ENCODE results near the gene HSPA1B. TPM values are rescaled to one million over a fixed set of nuclear protein-coding genes. Genes with fewer than 3 reads are reported as not detected.

HSPA1B gene
- total RNA-seq, 1 donor from 2014 or later: 122 TPM

- Histone ChIP-seq H3K9me3 (no peaks in the 10 kb centered on the region), H3K4me3 (peak overlapping the region; percentile 74), H3K4me1 (peaks cover 50% of the 10 kb centered on the region), H3K27ac (peak overlapping the region; percentile 96), H3K27me3 (ENCODE audit: low read depth) (no peaks in the 10 kb centered on the region), H3K36me3 (peaks cover 3% of the 10 kb centered on the region)
- ATAC-seq (no peak), DNase-seq (peak; percentile 0)
- intact Hi-C loops (cut with DNase I): loop anchor here (10.0 kb wide), 1 partner anchor 96 kb away; the partner anchor contains the start of gene CLIC1
- no peak for TF ChIP-seq CTCF (IDR thresholded peaks at IDR 0.05)
These were observed 3.4 kb downstream of the HSPA1B start for GRCh38 chr6:31830886-31831335.

GRCh38 chr6:31831350-31832215 lies 4.0 kb downstream of the HSPA1B start:
- Histone ChIP-seq H3K36me3 (peaks cover 3% of the 10 kb centered on the region), H3K27me3 (ENCODE audit: low read depth) (no peaks in the 10 kb centered on the region), H3K4me3 (peak overlapping the region; percentile 74), H3K4me1 (peaks cover 50% of the 10 kb centered on the region), H3K27ac (peak overlapping the region; percentile 96), H3K9me3 (no peaks in the 10 kb centered on the region)
- ATAC-seq (no peak), DNase-seq (peak; percentile 37)
- intact Hi-C loops (cut with DNase I): loop anchor here (10.0 kb wide), 1 partner anchor 97 kb away; the partner anchor contains the start of gene CLIC1
- TF ChIP-seq CTCF (IDR thresholded peaks at IDR 0.05): no peak

- no peaks in the 10 kb centered on the region for H3K27me3 ChIP-seq (ENCODE audit: low read depth)
- ATAC-seq: peak; percentile 92 to 93
- no peak for TF ChIP-seq CTCF (IDR thresholded peaks at IDR 0.05)
- H3K36me3 ChIP-seq: peaks cover 34% of the 10 kb centered on the region
- peak overlapping the region; percentile 96 for H3K27ac ChIP-seq
- peaks cover 72% of the 10 kb centered on the region for H3K4me1 ChIP-seq
- peak; percentile 90 for DNase-seq
- no peaks in the 10 kb centered on the region for H3K9me3 ChIP-seq
- intact Hi-C loops (cut with DNase I): loop anchor here (10.0 kb wide), 1 partner anchor 100 kb away; the partner anchor contains the start of gene CLIC1
- peak overlapping the region; percentile 78 for H3K4me3 ChIP-seq
These were observed 7.1 kb downstream of the HSPA1B start for GRCh38 chr6:31834367-31835250.

GRCh38 chr6:31836047-31836473 lies 8.5 kb downstream of the HSPA1B start:
- Histone ChIP-seq H3K27ac (peak overlapping the region; percentile 96), H3K27me3 (ENCODE audit: low read depth) (no peaks in the 10 kb centered on the region), H3K9me3 (no peaks in the 10 kb centered on the region), H3K4me3 (peak overlapping the region; percentile 78), H3K4me1 (peaks cover 66% of the 10 kb centered on the region), H3K36me3 (peaks cover 46% of the 10 kb centered on the region)
- DNase-seq: no peak
- no peak for ATAC-seq
- no peak for TF ChIP-seq CTCF (IDR thresholded peaks at IDR 0.05)
- intact Hi-C loops (cut with DNase I): loop anchor here (10.0 kb wide), 1 partner anchor 101 kb away; the partner anchor contains the start of gene CLIC1

Data from lower lobe of right lung (tissue), 2 donors.